ENCODE results near the gene ITIH4. TPM values are rescaled to one million over a fixed set of nuclear protein-coding genes. Genes with fewer than 3 reads are reported as not detected.

ITIH4 gene
- polyA plus RNA-seq, 2 donors: 2.5 to 6.7 TPM

DNA sequence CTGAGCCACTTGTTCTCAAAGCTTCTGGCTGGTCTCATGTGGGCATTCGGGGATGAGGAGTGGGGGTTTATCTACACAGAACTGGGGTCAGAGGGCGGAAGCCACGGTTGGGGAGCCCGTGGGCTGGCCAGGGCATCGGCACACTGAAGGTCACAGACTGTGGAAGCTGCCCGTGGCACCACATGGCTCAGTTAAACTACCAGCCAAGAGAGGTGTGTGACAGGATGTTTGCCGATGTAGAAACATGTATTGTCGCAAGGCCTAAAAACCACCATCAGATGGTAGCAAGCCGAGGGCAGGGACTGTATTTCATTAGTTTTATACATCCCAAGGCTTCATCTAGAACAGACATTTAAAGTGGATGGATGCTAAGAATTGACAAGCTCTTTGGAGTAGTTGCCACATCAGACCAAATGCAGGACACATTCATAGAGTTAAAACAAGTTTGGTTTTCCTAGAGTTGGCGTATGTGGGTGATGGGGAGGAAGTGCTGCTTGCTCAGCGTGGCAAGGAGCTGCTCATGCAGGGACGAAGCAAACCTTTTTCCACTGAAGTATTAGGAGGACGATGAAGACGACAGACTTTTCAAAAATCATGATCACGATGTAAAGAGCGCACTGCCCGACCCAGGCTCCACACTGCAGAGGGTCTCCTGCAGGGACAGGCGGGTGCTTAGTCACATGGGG is 14.0 kb upstream of the ITIH4 start:
- peaks cover 12 to 25% of the 10 kb centered on the region in 2 donors for H3K36me3 ChIP-seq (ENCODE audit: control insufficient read depth in 2 of 2, insufficient read depth in 2 of 2, low read length in 1 of 2)
- peaks cover 3 to 4% of the 10 kb centered on the region in 2 donors for H3K4me1 ChIP-seq (ENCODE audit: control insufficient read depth in 2 of 2, insufficient read depth in 2 of 2, low read length in 1 of 2)
- WGBS, 2 donors: 81 to 84% methylated on average over 18 of the region's 18 CpGs
- H3K27ac ChIP-seq (ENCODE audit: low read depth in 2 of 2, low read length in 1 of 2): peak overlapping the region; percentile 25 to 61
- H3K9me3 ChIP-seq (ENCODE audit: control insufficient read depth in 2 of 2, insufficient read depth in 1 of 2, low read depth in 1 of 2, low read length in 1 of 2): no peaks in the 10 kb centered on the region
- H3K4me3 ChIP-seq (ENCODE audit: low read depth in 1 of 2, low read length in 2 of 2): no peak overlapping the region
- no peaks in the 10 kb centered on the region for H3K27me3 ChIP-seq (ENCODE audit: control insufficient read depth in 1 of 2, insufficient read depth in 2 of 2, low read length in 2 of 2)

DNA sequence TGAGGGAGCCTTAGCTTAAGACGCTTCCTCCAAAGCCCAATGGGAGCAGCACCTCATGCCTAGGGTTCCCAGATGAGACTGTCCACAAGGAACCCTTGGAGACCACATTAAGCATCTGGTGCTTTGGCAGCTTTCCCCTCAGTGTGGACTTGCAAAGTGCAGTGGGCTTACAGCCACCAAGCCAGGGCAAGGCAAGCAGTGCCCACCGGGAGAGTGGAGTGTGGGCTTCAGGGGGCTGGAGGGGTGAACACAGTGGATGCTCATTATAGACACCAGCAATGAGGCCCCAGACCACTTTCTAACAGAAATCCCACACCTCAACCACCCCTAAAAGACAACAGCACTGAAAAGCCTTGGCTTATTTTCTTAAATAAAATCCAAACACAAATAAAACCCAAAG is 13.4 kb upstream of the ITIH4 start:
- WGBS, 2 donors: 85 to 94% methylated on average over 2 of the region's 2 CpGs
- H3K36me3 ChIP-seq (ENCODE audit: control insufficient read depth in 2 of 2, insufficient read depth in 2 of 2, low read length in 1 of 2): peaks cover 6 to 22% of the 10 kb centered on the region in 2 donors

DNA sequence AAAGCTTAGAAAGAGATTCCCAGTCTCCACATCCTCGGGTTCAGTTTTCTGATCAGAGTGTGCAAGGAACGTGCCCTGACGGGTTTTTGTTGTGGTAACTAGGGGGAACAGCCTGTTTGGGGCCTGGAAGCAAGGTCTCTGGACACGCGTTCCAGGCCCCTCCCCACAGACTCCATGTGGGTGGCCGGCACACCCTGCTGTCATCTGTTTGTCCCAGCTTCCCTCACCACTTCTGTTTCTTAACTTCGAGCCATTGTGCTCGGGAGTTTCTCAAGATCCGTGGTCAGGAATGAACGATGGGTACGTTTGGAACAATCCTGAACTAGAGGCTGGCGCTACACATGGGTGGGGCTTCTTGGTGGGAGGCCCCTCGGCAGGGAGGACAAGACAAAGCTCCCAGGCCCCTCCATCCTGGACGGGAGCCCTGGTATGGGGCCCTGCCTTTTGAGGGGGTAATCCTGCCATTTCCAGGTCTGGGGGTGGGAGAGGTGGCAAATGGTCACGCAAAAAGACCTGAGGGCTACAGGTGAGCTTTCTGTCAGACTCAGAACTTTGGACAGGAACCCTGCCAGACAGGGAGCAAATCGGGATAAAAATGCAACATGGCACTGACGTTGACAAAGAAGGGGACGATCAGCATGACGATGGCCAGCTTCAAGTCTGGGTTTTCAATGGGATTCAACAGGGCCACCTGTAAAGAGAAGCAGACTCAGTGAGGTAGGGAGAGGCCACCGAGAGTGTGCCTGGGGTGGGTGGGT is 12.8 kb upstream of the ITIH4 start:
- H3K4me1 ChIP-seq (ENCODE audit: control insufficient read depth in 2 of 2, insufficient read depth in 2 of 2, low read length in 1 of 2): peaks cover 2 to 4% of the 10 kb centered on the region in 2 donors
- no peaks in the 10 kb centered on the region for H3K27me3 ChIP-seq (ENCODE audit: control insufficient read depth in 1 of 2, insufficient read depth in 2 of 2, low read length in 2 of 2)
- WGBS, 2 donors: 53 to 71% methylated on average over 20 of the region's 20 CpGs
- peaks cover 6 to 21% of the 10 kb centered on the region in 2 donors for H3K36me3 ChIP-seq (ENCODE audit: control insufficient read depth in 2 of 2, insufficient read depth in 2 of 2, low read length in 1 of 2)
- H3K9me3 ChIP-seq (ENCODE audit: control insufficient read depth in 2 of 2, insufficient read depth in 1 of 2, low read depth in 1 of 2, low read length in 1 of 2): no peaks in the 10 kb centered on the region
- peak overlapping the region; percentile 12 to 60 for H3K27ac ChIP-seq (ENCODE audit: low read depth in 2 of 2, low read length in 1 of 2)
- H3K4me3 ChIP-seq (ENCODE audit: low read depth in 1 of 2, low read length in 2 of 2): no peak overlapping the region

More for the DNA sequence above, 13.4 kb upstream of the ITIH4 start:
- peak overlapping the region; percentile 5 to 60 for H3K27ac ChIP-seq (ENCODE audit: low read depth in 2 of 2, low read length in 1 of 2)
- H3K4me1 ChIP-seq (ENCODE audit: control insufficient read depth in 2 of 2, insufficient read depth in 2 of 2, low read length in 1 of 2): peaks cover 0 to 4% of the 10 kb centered on the region in 2 donors
- no peak overlapping the region for H3K4me3 ChIP-seq (ENCODE audit: low read depth in 1 of 2, low read length in 2 of 2)
- no peaks in the 10 kb centered on the region for H3K9me3 ChIP-seq (ENCODE audit: control insufficient read depth in 2 of 2, insufficient read depth in 1 of 2, low read depth in 1 of 2, low read length in 1 of 2)
- H3K27me3 ChIP-seq (ENCODE audit: control insufficient read depth in 1 of 2, insufficient read depth in 2 of 2, low read length in 2 of 2): no peaks in the 10 kb centered on the region

DNA sequence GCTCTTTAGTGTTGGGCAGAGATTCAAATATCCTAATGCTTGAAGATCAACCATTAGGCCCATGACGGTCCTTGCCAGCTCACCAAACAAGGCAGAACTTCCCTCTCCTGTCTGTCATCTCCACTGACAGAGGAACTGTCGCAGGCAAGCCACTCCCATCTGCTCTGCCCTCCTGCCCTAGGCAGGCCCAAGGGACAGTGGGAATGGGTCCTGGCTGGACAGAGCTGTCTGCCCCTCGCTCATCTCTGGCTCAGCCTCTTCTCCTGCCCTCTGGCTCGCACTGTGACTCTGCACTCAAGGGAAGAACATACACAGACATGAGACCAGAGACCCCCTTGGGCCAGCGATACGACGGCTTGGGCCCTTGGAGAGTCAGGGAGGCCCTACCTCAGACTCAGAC is 12.0 kb upstream of the ITIH4 start:
- no peaks in the 10 kb centered on the region for H3K27me3 ChIP-seq (ENCODE audit: control insufficient read depth in 1 of 2, insufficient read depth in 2 of 2, low read length in 2 of 2)
- peaks cover 2 to 4% of the 10 kb centered on the region in 2 donors for H3K4me1 ChIP-seq (ENCODE audit: control insufficient read depth in 2 of 2, insufficient read depth in 2 of 2, low read length in 1 of 2)
- H3K9me3 ChIP-seq (ENCODE audit: control insufficient read depth in 2 of 2, insufficient read depth in 1 of 2, low read depth in 1 of 2, low read length in 1 of 2): no peaks in the 10 kb centered on the region
- H3K4me3 ChIP-seq (ENCODE audit: low read depth in 1 of 2, low read length in 2 of 2): no peak overlapping the region
- peaks cover 6 to 17% of the 10 kb centered on the region in 2 donors for H3K36me3 ChIP-seq (ENCODE audit: control insufficient read depth in 2 of 2, insufficient read depth in 2 of 2, low read length in 1 of 2)
- WGBS, 2 donors: 67 to 69% methylated on average over 7 of the region's 7 CpGs
- H3K27ac ChIP-seq (ENCODE audit: low read depth in 2 of 2, low read length in 1 of 2): no peak overlapping the region

DNA sequence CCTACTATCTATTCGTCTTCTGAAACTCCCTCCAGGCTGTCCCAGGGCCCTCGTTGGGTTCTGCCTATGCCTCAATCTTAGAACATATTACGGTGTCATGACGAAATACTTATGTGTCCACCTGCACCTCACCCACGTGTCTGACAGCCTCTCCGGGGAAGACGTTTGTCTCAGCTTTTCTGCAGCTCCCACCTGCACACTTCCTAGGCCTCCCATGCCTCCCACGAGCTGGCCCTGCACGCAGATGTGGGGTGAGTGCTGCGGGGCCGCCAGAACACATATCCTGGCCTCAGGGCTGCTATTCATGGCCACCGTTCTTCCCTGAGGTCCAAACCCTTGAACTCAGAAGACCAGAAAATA is 11.5 kb upstream of the ITIH4 start:
- no peak overlapping the region for H3K4me3 ChIP-seq (ENCODE audit: low read depth in 1 of 2, low read length in 2 of 2)
- WGBS, 2 donors: 78 to 82% methylated on average over 12 of the region's 12 CpGs
- H3K9me3 ChIP-seq (ENCODE audit: control insufficient read depth in 2 of 2, insufficient read depth in 1 of 2, low read depth in 1 of 2, low read length in 1 of 2): no peaks in the 10 kb centered on the region
- peaks cover 6 to 17% of the 10 kb centered on the region in 2 donors for H3K36me3 ChIP-seq (ENCODE audit: control insufficient read depth in 2 of 2, insufficient read depth in 2 of 2, low read length in 1 of 2)
- H3K4me1 ChIP-seq (ENCODE audit: control insufficient read depth in 2 of 2, insufficient read depth in 2 of 2, low read length in 1 of 2): peaks cover 2 to 4% of the 10 kb centered on the region in 2 donors
- no peak overlapping the region for H3K27ac ChIP-seq (ENCODE audit: low read depth in 2 of 2, low read length in 1 of 2)
- no peaks in the 10 kb centered on the region for H3K27me3 ChIP-seq (ENCODE audit: control insufficient read depth in 1 of 2, insufficient read depth in 2 of 2, low read length in 2 of 2)

DNA sequence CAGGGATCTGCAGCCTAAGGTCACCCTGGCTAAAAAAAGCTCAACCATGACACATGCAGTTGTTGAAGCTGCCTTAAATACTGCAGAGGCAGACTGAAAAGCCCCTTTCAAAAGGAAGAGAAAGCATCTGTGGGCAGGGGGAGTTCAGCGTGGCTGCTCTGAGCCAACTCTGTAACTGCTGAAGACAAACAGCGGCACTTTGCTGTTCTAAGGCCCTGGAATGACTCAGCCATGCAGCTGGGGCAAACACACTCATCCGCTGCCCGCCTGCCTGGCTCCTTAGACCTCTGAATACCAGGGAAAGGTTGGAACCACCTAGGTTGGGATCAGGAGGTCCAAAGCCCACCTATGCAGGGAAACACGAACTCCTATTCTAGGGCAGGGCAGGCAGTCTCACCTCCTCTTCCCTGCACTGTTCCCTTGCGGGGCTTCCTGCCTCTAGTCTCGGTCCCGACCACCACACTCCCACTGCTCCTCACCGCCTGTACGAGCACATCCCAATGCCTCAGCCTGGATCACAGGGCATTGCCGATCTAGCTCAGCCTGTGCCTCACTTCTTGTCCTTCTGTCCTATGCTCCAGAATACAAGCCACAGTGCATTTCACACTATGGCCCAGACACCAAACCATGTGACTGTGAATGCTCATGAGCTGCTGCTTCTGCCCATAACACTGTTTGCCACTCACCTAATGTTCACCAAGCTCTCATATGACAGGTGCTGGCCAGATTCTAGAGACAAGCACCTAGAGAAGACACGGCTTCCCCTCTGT is 10.9 kb upstream of the ITIH4 start:
- Histone ChIP-seq H3K27me3 (ENCODE audit: control insufficient read depth in 1 of 2, insufficient read depth in 2 of 2, low read length in 2 of 2) (no peaks in the 10 kb centered on the region), H3K4me3 (ENCODE audit: low read depth in 1 of 2, low read length in 2 of 2) (no peak overlapping the region), H3K4me1 (ENCODE audit: control insufficient read depth in 2 of 2, insufficient read depth in 2 of 2, low read length in 1 of 2) (peaks cover 2 to 4% of the 10 kb centered on the region in 2 donors), H3K27ac (ENCODE audit: low read depth in 2 of 2, low read length in 1 of 2) (no peak overlapping the region), H3K9me3 (ENCODE audit: control insufficient read depth in 2 of 2, insufficient read depth in 1 of 2, low read depth in 1 of 2, low read length in 1 of 2) (no peaks in the 10 kb centered on the region), H3K36me3 (ENCODE audit: control insufficient read depth in 2 of 2, insufficient read depth in 2 of 2, low read length in 1 of 2) (peaks cover 6 to 17% of the 10 kb centered on the region in 2 donors)
- WGBS, 2 donors: 92 to 96% methylated on average over 12 of the region's 12 CpGs

DNA sequence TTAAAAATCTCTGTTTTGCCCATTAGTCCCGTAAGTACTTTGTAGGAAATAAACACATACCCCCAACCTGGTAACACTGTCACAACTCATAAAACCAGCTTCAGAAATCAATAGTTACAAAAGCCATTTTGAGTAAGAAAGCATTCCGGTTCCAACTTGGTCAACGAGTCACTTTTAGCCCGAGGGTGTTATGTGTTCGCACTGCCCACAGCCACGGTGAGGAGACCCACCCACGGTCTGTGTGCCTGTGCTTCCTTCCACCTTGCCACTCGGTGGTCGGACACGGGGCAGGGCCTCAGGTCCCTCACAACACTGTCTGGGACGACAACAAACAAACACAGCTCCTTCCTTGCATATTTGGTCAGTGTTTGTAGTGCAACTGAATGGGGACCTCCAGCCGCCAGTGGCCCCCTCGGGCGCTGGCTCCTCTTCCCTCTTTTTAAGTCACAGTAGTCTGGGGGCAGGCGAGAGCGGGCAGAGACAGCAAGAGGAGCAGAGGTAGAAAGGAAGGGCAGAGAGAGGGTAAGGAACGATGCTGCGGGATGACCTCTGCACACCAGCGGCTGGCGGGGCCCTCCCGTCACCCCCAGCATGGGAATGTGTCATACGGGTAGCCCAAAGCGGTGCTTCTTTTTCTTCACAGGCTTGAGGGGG is 9.5 kb upstream of the ITIH4 start:
- no peaks in the 10 kb centered on the region for H3K27me3 ChIP-seq (ENCODE audit: control insufficient read depth in 1 of 2, insufficient read depth in 2 of 2, low read length in 2 of 2)
- H3K4me3 ChIP-seq (ENCODE audit: low read depth in 1 of 2, low read length in 2 of 2): no peak overlapping the region
- H3K4me1 ChIP-seq (ENCODE audit: control insufficient read depth in 2 of 2, insufficient read depth in 2 of 2, low read length in 1 of 2): peaks cover 2 to 7% of the 10 kb centered on the region in 2 donors
- no peaks in the 10 kb centered on the region for H3K9me3 ChIP-seq (ENCODE audit: control insufficient read depth in 2 of 2, insufficient read depth in 1 of 2, low read depth in 1 of 2, low read length in 1 of 2)
- H3K27ac ChIP-seq (ENCODE audit: low read depth in 2 of 2, low read length in 1 of 2): no peak overlapping the region
- H3K36me3 ChIP-seq (ENCODE audit: control insufficient read depth in 2 of 2, insufficient read depth in 2 of 2, low read length in 1 of 2): peaks cover 9 to 19% of the 10 kb centered on the region in 2 donors
- WGBS, 2 donors: 86 to 88% methylated on average over 19 to 23 of the region's 23 CpGs

DNA sequence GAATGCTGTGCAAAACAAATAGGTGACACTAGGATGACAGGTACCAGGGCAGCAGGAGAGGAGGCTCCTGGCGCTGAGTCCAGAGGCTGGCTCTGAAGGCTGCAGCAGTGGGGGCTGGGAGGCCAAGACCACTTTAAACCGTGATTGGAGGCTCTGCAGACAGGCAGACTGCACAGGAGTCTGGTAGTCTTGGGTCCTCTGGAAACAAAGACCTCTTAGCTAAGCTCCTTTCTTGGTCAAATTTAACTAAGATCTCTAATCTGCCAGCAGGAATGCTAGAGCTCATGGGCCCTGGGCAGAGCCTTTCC is 8.8 kb upstream of the ITIH4 start:
- WGBS, 2 donors: 82 to 88% methylated on average over 2 of the region's 2 CpGs
- H3K4me1 ChIP-seq (ENCODE audit: control insufficient read depth in 2 of 2, insufficient read depth in 2 of 2, low read length in 1 of 2): peaks cover 2 to 7% of the 10 kb centered on the region in 2 donors
- peaks cover 9 to 19% of the 10 kb centered on the region in 2 donors for H3K36me3 ChIP-seq (ENCODE audit: control insufficient read depth in 2 of 2, insufficient read depth in 2 of 2, low read length in 1 of 2)
- no peak overlapping the region for H3K27ac ChIP-seq (ENCODE audit: low read depth in 2 of 2, low read length in 1 of 2)
- H3K27me3 ChIP-seq (ENCODE audit: control insufficient read depth in 1 of 2, insufficient read depth in 2 of 2, low read length in 2 of 2): no peaks in the 10 kb centered on the region
- no peaks in the 10 kb centered on the region for H3K9me3 ChIP-seq (ENCODE audit: control insufficient read depth in 2 of 2, insufficient read depth in 1 of 2, low read depth in 1 of 2, low read length in 1 of 2)
- no peak overlapping the region for H3K4me3 ChIP-seq (ENCODE audit: low read depth in 1 of 2, low read length in 2 of 2)

DNA sequence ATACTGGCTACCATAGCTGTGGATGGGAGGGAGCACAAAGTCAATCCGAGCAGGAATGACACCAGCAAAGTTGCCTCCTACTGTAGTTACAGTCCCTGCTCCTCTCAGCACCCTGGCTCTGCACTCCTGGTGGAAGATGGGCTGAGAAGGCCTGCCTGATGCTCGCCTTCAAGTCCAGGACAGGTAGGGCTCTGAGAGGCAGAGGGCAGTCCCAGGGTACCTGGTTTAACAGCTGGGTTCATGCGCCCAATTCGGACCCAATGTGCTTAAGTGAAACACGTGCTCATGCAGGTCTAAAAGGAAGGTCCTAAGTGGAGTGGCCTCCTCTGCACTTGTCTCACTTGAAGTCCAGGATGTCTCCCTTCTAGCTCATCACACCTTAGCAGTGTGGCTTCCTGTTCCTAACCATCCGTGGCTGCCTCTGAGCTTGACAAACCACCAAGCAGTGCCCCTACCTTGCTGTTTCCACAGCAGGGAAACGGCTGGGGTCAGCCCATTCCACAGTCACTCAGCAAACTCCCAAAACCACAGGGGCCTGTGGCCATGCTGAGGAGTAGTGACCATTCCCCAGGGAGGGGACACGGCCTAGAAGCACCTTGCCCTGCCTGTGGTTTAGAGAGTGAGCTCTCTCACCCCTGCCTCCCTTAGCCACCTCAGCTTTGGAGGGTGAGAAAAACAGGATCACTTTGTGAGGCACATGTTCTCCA is 8.2 kb upstream of the ITIH4 start:
- Histone ChIP-seq H3K4me1 (ENCODE audit: control insufficient read depth in 2 of 2, insufficient read depth in 2 of 2, low read length in 1 of 2) (peaks cover 2 to 5% of the 10 kb centered on the region in 2 donors), H3K27me3 (ENCODE audit: control insufficient read depth in 1 of 2, insufficient read depth in 2 of 2, low read length in 2 of 2) (no peaks in the 10 kb centered on the region), H3K4me3 (ENCODE audit: low read depth in 1 of 2, low read length in 2 of 2) (no peak overlapping the region), H3K36me3 (ENCODE audit: control insufficient read depth in 2 of 2, insufficient read depth in 2 of 2, low read length in 1 of 2) (peaks cover 9 to 19% of the 10 kb centered on the region in 2 donors), H3K9me3 (ENCODE audit: control insufficient read depth in 2 of 2, insufficient read depth in 1 of 2, low read depth in 1 of 2, low read length in 1 of 2) (no peaks in the 10 kb centered on the region), H3K27ac (ENCODE audit: low read depth in 2 of 2, low read length in 1 of 2) (no peak overlapping the region)
- 84 to 87% methylated on average over 8 of the region's 8 CpGs for WGBS, 2 donors

Measured in esophagus (tissue), 2 donors.